K562 (cell line): Measurements from ENCODE around the gene POP5. TPM values are rescaled to one million over a fixed set of nuclear protein-coding genes. Genes with fewer than 3 reads are reported as not detected.

Source experiments
- BRF1 ChIP-seq: IDR thresholded peaks from 3 replicates; pipeline ENCODE4 v1.6.1; 2011; ENCODE audit warnings: borderline replicate concordance, mild to moderate bottlenecking; ENCODE audit not compliant: insufficient read length; ENCODE audit errors: extremely low read depth
- CBFB ChIP-seq: sonication (generic); formaldehyde crosslinking; IDR thresholded peaks from 2 replicates; pipeline ENCODE4 v1.4.0; 2020; ENCODE audit warnings: mild to moderate bottlenecking, missing genetic modification reagents
- CBX8 ChIP-seq: fragments of 200-600 bp; sonication (generic); IDR thresholded peaks from 2 replicates; pipeline ENCODE4 v1.6.1; 2012; ENCODE audit warnings: borderline replicate concordance, mixed run types, low read depth, mild to moderate bottlenecking, moderate library complexity, mixed read lengths, low read length, control low read depth, inconsistent platforms; ENCODE audit not compliant: poor library complexity, severe bottlenecking; ENCODE audit errors: extremely low read depth
- CREBBP ChIP-seq: IDR thresholded peaks from one replicate; pipeline ENCODE4 v1.6.1; 2012; ENCODE audit warnings: low read depth, mild to moderate bottlenecking, control low read depth, inconsistent platforms, low read length
- EHMT2 ChIP-seq: fragments of 450-650 bp; IDR thresholded peaks from 2 replicates; pipeline ENCODE4 v1.6.1; 2018; ENCODE audit warnings: antibody characterized with exemption
- ESRRB ChIP-seq: fragments of 250-450 bp; sonication (Bioruptor Pico); IDR thresholded peaks from 2 replicates; pipeline ENCODE4 v1.5.0; 2020; ENCODE audit warnings: mild to moderate bottlenecking, moderate library complexity, borderline replicate concordance
- FOXO4 ChIP-seq: fragments of 450-650 bp; formaldehyde crosslinking; IDR thresholded peaks from 2 replicates; pipeline ENCODE4 v1.4.0; 2020; ENCODE audit warnings: mild to moderate bottlenecking, moderate library complexity
- MCM5 ChIP-seq: fragments of 450-650 bp; IDR thresholded peaks from 2 replicates; pipeline ENCODE4 v1.6.1; 2016; ENCODE audit warnings: low read depth
- MEIS2 ChIP-seq: fragments of 450-650 bp; IDR thresholded peaks from 2 replicates; pipeline ENCODE4 v1.6.1; 2014; ENCODE audit warnings: mild to moderate bottlenecking; ENCODE audit not compliant: partially characterized antibody
- SIRT6 ChIP-seq: IDR thresholded peaks from one replicate; pipeline ENCODE4 v1.6.1; 2012; ENCODE audit warnings: low read depth, mild to moderate bottlenecking, control low read depth, inconsistent platforms, low read length, moderate library complexity
- SLC30A9 ChIP-seq: fragments of 250-450 bp; sonication (Bioruptor Pico); IDR thresholded peaks from 2 replicates; pipeline ENCODE4 v1.8.0; 2022; ENCODE audit warnings: mild to moderate bottlenecking, moderate library complexity
- TFAP4 ChIP-seq: sonication (generic); formaldehyde crosslinking; IDR thresholded peaks from 2 replicates; pipeline ENCODE4 v1.8.0; 2022; ENCODE audit warnings: missing genetic modification reagents, mild to moderate bottlenecking, moderate library complexity, borderline replicate concordance
- ZFP1 ChIP-seq: fragments of 450-650 bp; formaldehyde crosslinking; IDR thresholded peaks from 2 replicates; pipeline ENCODE4 v1.4.0; 2020; ENCODE audit warnings: mild to moderate bottlenecking, mixed read lengths
- ZNF280B ChIP-seq: fragments of 250-450 bp; sonication (Bioruptor Pico); IDR thresholded peaks from 2 replicates; pipeline ENCODE4 v1.5.1; 2021; ENCODE audit warnings: mild to moderate bottlenecking
- ZNF407 ChIP-seq: fragments of 450-650 bp; IDR thresholded peaks from 2 replicates; pipeline ENCODE4 v1.6.1; 2016; ENCODE audit warnings: low read depth
- ZNF589 ChIP-seq: fragments of 200-800 bp; sonication (Bioruptor generic); IDR thresholded peaks from 2 replicates; pipeline ENCODE4 v1.6.1; 2016; ENCODE audit warnings: low read depth, missing genetic modification characterization, missing compliant biosample characterization
- polyA plus RNA-seq, 8 experiments: library from polyadenylated mRNA; depleted of rRNA in 4 of 8; stranded (reverse) in 5 of 8; unstranded in 3 of 8; fragments of >200 nt; fragmentation: Nextera tagmentation in 2 of 8; fragmentation: Illumina TruSeq in 1 of 8; extraction: Ambion mirVana in 2 of 8; extraction: Trizol in 1 of 8; gene quantifications; 2 replicates each; pipeline versions ENCODE4 v1.2.1 to v1.2.3, GENCODE V29; 2011 to 2014; ENCODE audit warnings: inconsistent platforms in 1 of 8, missing spikeins in 1 of 8
- total RNA-seq, 7 experiments: library from RNA; depleted of rRNA in 6 of 7; stranded (reverse); fragments of >200 nt in 6 of 7; fragmentation: Illumina TruSeq in 2 of 7; extraction: Trizol in 2 of 7; gene quantifications; 2 replicates each; pipeline versions ENCODE4 v1.2.1 to v1.2.3, GENCODE V29; 2011 to 2021; ENCODE audit warnings: low replicate concordance in 1 of 7

The POP5 gene
- total and polyA plus RNA-seq, 9 of the 15 experiments (the other 6 are each of a cell fraction or from before 2014, with no cell fraction given) = 57.5 to 253 (median 73.8) TPM

- TF ChIP-seq CREBBP = no peak
- no peak for TF ChIP-seq BRF1
- TF ChIP-seq ZNF280B (CRISPR knock-in tag) = no peak
- no peak for TF ChIP-seq ZNF589 (CRISPR knock-in tag)
- TF ChIP-seq ESRRB (CRISPR knock-in tag) = no peak
- no peak for TF ChIP-seq SIRT6
- TF ChIP-seq CBX8 = no peak
- no peak for TF ChIP-seq MCM5
- peak; percentile 66; the same call in 1 of the 2 replicates for TF ChIP-seq EHMT2
- TF ChIP-seq SLC30A9 (CRISPR knock-in tag) = no peak
- peak; percentile 21 for TF ChIP-seq MEIS2
- TF ChIP-seq ZNF407 = peak; percentile 96
- TF ChIP-seq TFAP4 (CRISPR knock-in tag) = peak; percentile 78
- no peak for TF ChIP-seq CBFB (CRISPR knock-in tag)
- no peak for TF ChIP-seq ZFP1 (CRISPR knock-in tag)
- no peak for TF ChIP-seq FOXO4 (CRISPR knock-in tag)
Observed at GRCh38 chr12:120528861-120529525, 52.2 kb downstream of the POP5 start, which contains the start of gene COQ5 (continued).
